Keratinocyte (primary cell): ENCODE results near the gene TPMT. TPM values are rescaled to one million over a fixed set of nuclear protein-coding genes. Genes with fewer than 3 reads are reported as not detected.

Experiments
- DNase-seq: peaks from one replicate; pipeline ENCODE4 v3.0.0-alpha.2; 2011; ENCODE audit warnings: low read depth, missing footprints, low spot score
- FAIRE-seq: peaks from 2 replicates; lab custom pipeline; 2011; peaks lifted over from hg19 to GRCh38; lab: Jason Lieb, UNC
- H2AFZ ChIP-seq: 2 replicates; pipeline ENCODE4 v1.6.0; 2012; ENCODE audit warnings: low read length, control low read depth, inconsistent platforms; ENCODE audit not compliant: control insufficient read depth
- H3K27ac ChIP-seq: 2 replicates; pipeline ENCODE4 v1.5.1; 2011; ENCODE audit warnings: low read length; ENCODE audit not compliant: control insufficient read depth, insufficient read depth
- H3K27me3 ChIP-seq: 3 replicates; pipeline ENCODE4 v1.6.0; 2011; ENCODE audit warnings: low read length; ENCODE audit not compliant: control insufficient read depth, insufficient read depth; ENCODE audit errors: extremely low read depth
- H3K36me3 ChIP-seq, 2 experiments: 2 replicates in 1 of 2; 3 replicates in 1 of 2; pipeline ENCODE4 v1.5.1; 2011; ENCODE audit warnings: low read length in 2 of 2, mild to moderate bottlenecking in 1 of 2; ENCODE audit not compliant: control insufficient read depth in 2 of 2, insufficient read depth in 2 of 2; ENCODE audit errors: extremely low read depth in 1 of 2
- H3K4me1 ChIP-seq: 3 replicates; pipeline ENCODE4 v1.5.1; 2011; ENCODE audit warnings: low read length; ENCODE audit not compliant: control insufficient read depth, insufficient read depth; ENCODE audit errors: extremely low read depth
- H3K4me2 ChIP-seq: 3 replicates; pipeline ENCODE4 v1.6.0; 2011; ENCODE audit warnings: low read depth, low read length; ENCODE audit not compliant: control insufficient read depth, insufficient read depth; ENCODE audit errors: extremely low read depth
- H3K4me3 ChIP-seq, 3 experiments: fragments of 200-600 bp in 1 of 3; sonication (generic) in 1 of 3; 2 replicates in 2 of 3; 3 replicates in 1 of 3; pipeline ENCODE4 v1.5.1; 2011 to 2016; ENCODE audit warnings: low read length in 3 of 3, mild to moderate bottlenecking in 3 of 3, control low read depth in 2 of 3, inconsistent platforms in 1 of 3, low read depth in 1 of 3, mixed read lengths in 1 of 3, mixed run types in 1 of 3, moderate library complexity in 1 of 3; ENCODE audit not compliant: control insufficient read depth in 2 of 3, insufficient read depth in 2 of 3; ENCODE audit errors: extremely low read depth in 1 of 3
- H3K79me2 ChIP-seq: 2 replicates; pipeline ENCODE4 v1.6.0; 2012; ENCODE audit warnings: low read length; ENCODE audit not compliant: control insufficient read depth, insufficient read depth
- H3K9ac ChIP-seq: 3 replicates; pipeline ENCODE4 v1.6.0; 2011; ENCODE audit warnings: low read length; ENCODE audit not compliant: control insufficient read depth, insufficient read depth; ENCODE audit errors: extremely low read depth
- H3K9me1 ChIP-seq: 3 replicates; pipeline ENCODE4 v1.6.0; 2011; ENCODE audit warnings: low read length; ENCODE audit not compliant: control insufficient read depth, insufficient read depth; ENCODE audit errors: extremely low read depth
- H3K9me3 ChIP-seq: 2 replicates; pipeline ENCODE4 v1.5.1; 2012; ENCODE audit warnings: low read depth, low read length; ENCODE audit not compliant: control insufficient read depth
- H4K20me1 ChIP-seq: 3 replicates; pipeline ENCODE4 v1.6.0; 2011; ENCODE audit warnings: low read length; ENCODE audit not compliant: control insufficient read depth, insufficient read depth; ENCODE audit errors: extremely low read depth
- EZH2 ChIP-seq: IDR thresholded peaks from one replicate; pipeline ENCODE4 v1.6.1; 2012; ENCODE audit warnings: inconsistent platforms, mild to moderate bottlenecking, low read length, moderate library complexity
- dilution Hi-C: fragments of 300-500 bp; cut with MboI; formaldehyde crosslinking; loops from one replicate; pipeline ENCODE4 v1.7.0; 2020; ENCODE audit warnings: low sequenced_read_pairs; ENCODE audit not compliant: extremely low pct_ligation_motif_present
- polyA plus RNA-seq, 5 experiments: library from polyadenylated mRNA; depleted of rRNA in 3 of 5; stranded (reverse) in 3 of 5; stranded (forward) in 1 of 5; unstranded in 1 of 5; fragments of >200 nt; gene quantifications; 1 replicate in 1 of 5; 2 replicates in 3 of 5; 3 replicates in 1 of 5; pipeline versions ENCODE4 v1.2.1 to v1.2.3, GENCODE V29; 2011 to 2012; ENCODE audit warnings: missing spikeins in 2 of 5, low read depth in 1 of 5, low replicate concordance in 1 of 5
- TF ChIP-seq, protein P1 (sequence below), 3 experiments: IDR thresholded peaks in 1 of 3; conservative IDR thresholded peaks in 1 of 3; optimal IDR thresholded peaks in 1 of 3; 2 replicates in 2 of 3; 3 replicates in 1 of 3; pipeline versions ENCODE3 to v1.5.1; 2011; ENCODE audit warnings: low read length in 3 of 3, mild to moderate bottlenecking in 3 of 3, moderate library complexity in 2 of 3, control low read depth in 1 of 3, inconsistent platforms in 1 of 3; ENCODE audit not compliant: insufficient read depth in 2 of 3; ENCODE audit errors: extremely low read depth in 1 of 3

Gene TPMT
- polyA plus RNA-seq, 1 donor (not counting 4 experiments of a cell fraction or from before 2014, with no cell fraction given) = 38.6 TPM

DNA sequence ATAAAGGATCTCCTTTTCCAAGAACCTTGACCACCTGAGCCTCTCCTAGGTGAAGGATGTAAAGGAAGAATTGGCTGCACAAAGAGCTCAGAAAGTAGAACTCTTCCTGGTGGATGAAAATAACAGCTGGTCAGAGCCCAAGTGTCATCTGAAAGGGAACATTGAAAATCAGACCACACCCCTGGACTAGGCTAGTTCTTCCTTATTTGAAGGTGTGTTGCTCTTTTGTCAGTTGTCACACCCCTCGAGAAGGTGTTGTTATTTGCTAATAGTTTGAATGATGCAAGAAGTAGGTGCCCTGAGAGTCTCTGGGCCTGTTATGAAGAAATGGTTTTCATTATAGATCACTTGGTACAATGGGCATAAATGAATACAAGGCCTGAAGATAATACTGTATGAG, 63.5 kb downstream of the TPMT start:
- DNase-seq (no peak), FAIRE-seq (no peak)
- no peaks in the 10 kb centered on the region for H3K27me3 ChIP-seq
- no peak overlapping the region for H3K4me3 ChIP-seq
- no peaks in the 10 kb centered on the region for H3K4me1 ChIP-seq
- no peaks in the 10 kb centered on the region for H3K79me2 ChIP-seq
- TF ChIP-seq, protein P1, sequence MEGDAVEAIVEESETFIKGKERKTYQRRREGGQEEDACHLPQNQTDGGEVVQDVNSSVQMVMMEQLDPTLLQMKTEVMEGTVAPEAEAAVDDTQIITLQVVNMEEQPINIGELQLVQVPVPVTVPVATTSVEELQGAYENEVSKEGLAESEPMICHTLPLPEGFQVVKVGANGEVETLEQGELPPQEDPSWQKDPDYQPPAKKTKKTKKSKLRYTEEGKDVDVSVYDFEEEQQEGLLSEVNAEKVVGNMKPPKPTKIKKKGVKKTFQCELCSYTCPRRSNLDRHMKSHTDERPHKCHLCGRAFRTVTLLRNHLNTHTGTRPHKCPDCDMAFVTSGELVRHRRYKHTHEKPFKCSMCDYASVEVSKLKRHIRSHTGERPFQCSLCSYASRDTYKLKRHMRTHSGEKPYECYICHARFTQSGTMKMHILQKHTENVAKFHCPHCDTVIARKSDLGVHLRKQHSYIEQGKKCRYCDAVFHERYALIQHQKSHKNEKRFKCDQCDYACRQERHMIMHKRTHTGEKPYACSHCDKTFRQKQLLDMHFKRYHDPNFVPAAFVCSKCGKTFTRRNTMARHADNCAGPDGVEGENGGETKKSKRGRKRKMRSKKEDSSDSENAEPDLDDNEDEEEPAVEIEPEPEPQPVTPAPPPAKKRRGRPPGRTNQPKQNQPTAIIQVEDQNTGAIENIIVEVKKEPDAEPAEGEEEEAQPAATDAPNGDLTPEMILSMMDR (optimal IDR thresholded peaks at IDR 0.05 in 1 of 3, IDR thresholded peaks at IDR 0.05 in 1 of 3, conservative IDR thresholded peaks at IDR 0.05 in 1 of 3; ENCODE audit: extremely low read depth in 1 of 3, insufficient read depth in 2 of 3, low read length in 3 of 3) = no peak
- TF ChIP-seq EZH2 = no peak
- dilution Hi-C loops = no loop called here
- no peak overlapping the region for H2AFZ ChIP-seq
- no peak overlapping the region for H3K4me2 ChIP-seq
- H3K9me1 ChIP-seq = no peaks in the 10 kb centered on the region
- H3K9ac ChIP-seq = no peak overlapping the region
- H3K36me3 ChIP-seq = no peaks in the 10 kb centered on the region
- no peak overlapping the region for H3K27ac ChIP-seq
- no peaks in the 10 kb centered on the region for H4K20me1 ChIP-seq
- peaks cover 5% of the 10 kb centered on the region for H3K9me3 ChIP-seq

GRCh38 chr6:18090349-18090786, 64.5 kb downstream of the TPMT start:
- Histone ChIP-seq H3K27ac (no peak overlapping the region), H3K4me2 (no peak overlapping the region), H3K9me1 (no peaks in the 10 kb centered on the region), H3K27me3 (no peaks in the 10 kb centered on the region), H3K4me3 (no peak overlapping the region), H3K36me3 (no peaks in the 10 kb centered on the region), H4K20me1 (no peaks in the 10 kb centered on the region), H3K9ac (no peak overlapping the region), H2AFZ (no peak overlapping the region), H3K79me2 (no peaks in the 10 kb centered on the region), H3K4me1 (no peaks in the 10 kb centered on the region), H3K9me3 (peaks cover 5% of the 10 kb centered on the region)
- TF ChIP-seq EZH2 = no peak
- TF ChIP-seq, protein P1 (optimal IDR thresholded peaks at IDR 0.05 in 1 of 3, IDR thresholded peaks at IDR 0.05 in 1 of 3, conservative IDR thresholded peaks at IDR 0.05 in 1 of 3; ENCODE audit: extremely low read depth in 1 of 3, insufficient read depth in 2 of 3, low read length in 3 of 3) = no peak
- FAIRE-seq (no peak), DNase-seq (peak; percentile 9)
- dilution Hi-C loops = no loop called here
